H1 (cell line): ENCODE measurements around the gene LENG9.

Source experiments
- BRCA1 ChIP-seq: IDR thresholded peaks from 2 replicates; pipeline ENCODE4 v1.6.1; 2012; ENCODE audit warnings: low read depth, low read length, improper control_type of control experiment
- CEBPB ChIP-seq: IDR thresholded peaks from 2 replicates; pipeline ENCODE4 v1.6.1; 2012; ENCODE audit warnings: low read depth, low read length
- EZH2 ChIP-seq: fragments of 200-600 bp; sonication (generic); IDR thresholded peaks from 2 replicates; pipeline ENCODE4 v1.7.1; 2012; ENCODE audit warnings: low read depth, mild to moderate bottlenecking, moderate library complexity, low read length, inconsistent platforms; ENCODE audit not compliant: severe bottlenecking
- POLR2A ChIP-seq, 2 experiments: IDR thresholded peaks; 1 replicate in 1 of 2; 2 replicates in 1 of 2; pipeline ENCODE4 v1.6.1; 2011; ENCODE audit warnings: low read depth in 2 of 2, low read length in 2 of 2, mild to moderate bottlenecking in 2 of 2; ENCODE audit errors: control extremely low read depth in 1 of 2
- SRF ChIP-seq: IDR thresholded peaks from 2 replicates; pipeline ENCODE4 v1.6.1; 2011; ENCODE audit warnings: mild to moderate bottlenecking, low read depth, low read length, moderate library complexity
- TAF7 ChIP-seq: optimal IDR thresholded peaks from 2 replicates; pipeline ENCODE3; 2011; ENCODE audit warnings: low read depth, mild to moderate bottlenecking, inconsistent platforms, low read length, moderate library complexity, borderline replicate concordance
- TF ChIP-seq, protein P1 (sequence below), 3 experiments: IDR thresholded peaks; 1 replicate in 2 of 3; 2 replicates in 1 of 3; pipeline versions ENCODE4 v1.5.1 to v1.6.1; 2011; ENCODE audit warnings: low read length in 3 of 3, mild to moderate bottlenecking in 3 of 3, inconsistent platforms in 2 of 3, low read depth in 1 of 3, moderate library complexity in 1 of 3; ENCODE audit not compliant: insufficient read depth in 1 of 3; ENCODE audit errors: control extremely low read depth in 1 of 3
- TF ChIP-seq, protein P2 (sequence below): IDR thresholded peaks from 2 replicates; pipeline ENCODE4 v1.6.1; 2012; ENCODE audit warnings: inconsistent platforms

- TF ChIP-seq CEBPB: no peak
- TF ChIP-seq, protein P1, sequence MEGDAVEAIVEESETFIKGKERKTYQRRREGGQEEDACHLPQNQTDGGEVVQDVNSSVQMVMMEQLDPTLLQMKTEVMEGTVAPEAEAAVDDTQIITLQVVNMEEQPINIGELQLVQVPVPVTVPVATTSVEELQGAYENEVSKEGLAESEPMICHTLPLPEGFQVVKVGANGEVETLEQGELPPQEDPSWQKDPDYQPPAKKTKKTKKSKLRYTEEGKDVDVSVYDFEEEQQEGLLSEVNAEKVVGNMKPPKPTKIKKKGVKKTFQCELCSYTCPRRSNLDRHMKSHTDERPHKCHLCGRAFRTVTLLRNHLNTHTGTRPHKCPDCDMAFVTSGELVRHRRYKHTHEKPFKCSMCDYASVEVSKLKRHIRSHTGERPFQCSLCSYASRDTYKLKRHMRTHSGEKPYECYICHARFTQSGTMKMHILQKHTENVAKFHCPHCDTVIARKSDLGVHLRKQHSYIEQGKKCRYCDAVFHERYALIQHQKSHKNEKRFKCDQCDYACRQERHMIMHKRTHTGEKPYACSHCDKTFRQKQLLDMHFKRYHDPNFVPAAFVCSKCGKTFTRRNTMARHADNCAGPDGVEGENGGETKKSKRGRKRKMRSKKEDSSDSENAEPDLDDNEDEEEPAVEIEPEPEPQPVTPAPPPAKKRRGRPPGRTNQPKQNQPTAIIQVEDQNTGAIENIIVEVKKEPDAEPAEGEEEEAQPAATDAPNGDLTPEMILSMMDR (IDR thresholded peaks at IDR 0.05; ENCODE audit: control extremely low read depth in 1 of 3, insufficient read depth in 1 of 3, low read depth in 1 of 3, low read length in 3 of 3): no peak
- TF ChIP-seq POLR2A (IDR thresholded peaks at IDR 0.05; ENCODE audit: control extremely low read depth in 1 of 2, low read depth in 2 of 2, low read length in 2 of 2): no peak; a peak in 1 of 3 replicates
- TF ChIP-seq, protein P2, sequence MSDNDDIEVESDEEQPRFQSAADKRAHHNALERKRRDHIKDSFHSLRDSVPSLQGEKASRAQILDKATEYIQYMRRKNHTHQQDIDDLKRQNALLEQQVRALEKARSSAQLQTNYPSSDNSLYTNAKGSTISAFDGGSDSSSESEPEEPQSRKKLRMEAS: no peak
- TF ChIP-seq BRCA1: no peak
- TF ChIP-seq EZH2: no peak
- TF ChIP-seq SRF: no peak
- no peak for TF ChIP-seq TAF7
Measured at GRCh38 chr19:54448040-54448773, 15.4 kb downstream of the LENG9 start.
